ENCODE data around the gene FPR1. TPM values are rescaled to one million over a fixed set of nuclear protein-coding genes. Genes with fewer than 3 reads are reported as not detected.

Gene FPR1
- total and polyA plus RNA-seq, 5 donors: 0.97 to 15.1 (median 6.9) TPM

GRCh38 chr19:51716925-51717324 is 34.8 kb downstream of the FPR1 start:
- no peaks in the 10 kb centered on the region for H3K27me3 ChIP-seq (ENCODE audit: control insufficient read depth, insufficient read depth)
- H3K4me1 ChIP-seq (ENCODE audit: control insufficient read depth, insufficient read depth, low read length): no peaks in the 10 kb centered on the region
- ATAC-seq (no peak), DNase-seq (no peak)
- no peak overlapping the region for H3K27ac ChIP-seq (ENCODE audit: low read length)
- 86% methylated on average over 11 of the region's 11 CpGs for WGBS
- H3K9me3 ChIP-seq (ENCODE audit: control insufficient read depth, low read length): no peaks in the 10 kb centered on the region
- intact Hi-C loops (cut with DNase I): no loop called here
- H3K4me3 ChIP-seq (ENCODE audit: low read length): no peak overlapping the region

- Histone ChIP-seq H3K9me3 (ENCODE audit: control insufficient read depth, low read length) (no peaks in the 10 kb centered on the region), H3K4me3 (ENCODE audit: low read length) (no peak overlapping the region), H3K4me1 (ENCODE audit: control insufficient read depth, insufficient read depth, low read length) (no peaks in the 10 kb centered on the region), H3K27ac (ENCODE audit: low read length) (no peak overlapping the region), H3K27me3 (ENCODE audit: control insufficient read depth, insufficient read depth) (no peaks in the 10 kb centered on the region)
- WGBS: 90% methylated on average over 3 of the region's 3 CpGs
- ATAC-seq (no peak), DNase-seq (no peak)
- intact Hi-C loops (cut with DNase I): no loop called here
These were observed 35.8 kb downstream of the FPR1 start for GRCh38 chr19:51715850-51716249.

GRCh38 chr19:51714848-51715247 is 36.8 kb downstream of the FPR1 start:
- no peak for DNase-seq
- Histone ChIP-seq H3K27me3 (ENCODE audit: control insufficient read depth, insufficient read depth) (no peaks in the 10 kb centered on the region), H3K27ac (ENCODE audit: low read length) (no peak overlapping the region), H3K4me1 (ENCODE audit: control insufficient read depth, insufficient read depth, low read length) (no peaks in the 10 kb centered on the region), H3K4me3 (ENCODE audit: low read length) (no peak overlapping the region), H3K9me3 (ENCODE audit: control insufficient read depth, low read length) (no peaks in the 10 kb centered on the region)
- intact Hi-C loops (cut with DNase I): no loop called here
- 66% methylated on average over 3 of the region's 3 CpGs for WGBS
- ATAC-seq: no peak

GRCh38 chr19:51713319-51714285 is 38.1 kb downstream of the FPR1 start:
- H3K27ac ChIP-seq (ENCODE audit: low read length): no peak overlapping the region
- DNase-seq (peak in 2 of 3 donors; percentile 54 to 58), ATAC-seq (peak; percentile 7 to 12)
- intact Hi-C loops (cut with DNase I): no loop called here
- H3K4me1 ChIP-seq (ENCODE audit: control insufficient read depth, insufficient read depth, low read length): no peaks in the 10 kb centered on the region
- no peaks in the 10 kb centered on the region for H3K27me3 ChIP-seq (ENCODE audit: control insufficient read depth, insufficient read depth)
- H3K4me3 ChIP-seq (ENCODE audit: low read length): no peak overlapping the region
- WGBS: 93% methylated on average over 74 of the region's 74 CpGs
- no peaks in the 10 kb centered on the region for H3K9me3 ChIP-seq (ENCODE audit: control insufficient read depth, low read length)

GRCh38 chr19:51712461-51713081 is 39.1 kb downstream of the FPR1 start:
- Histone ChIP-seq H3K9me3 (ENCODE audit: control insufficient read depth, low read length) (no peaks in the 10 kb centered on the region), H3K27ac (ENCODE audit: low read length) (no peak overlapping the region), H3K4me1 (ENCODE audit: control insufficient read depth, insufficient read depth, low read length) (no peaks in the 10 kb centered on the region), H3K4me3 (ENCODE audit: low read length) (no peak overlapping the region), H3K27me3 (ENCODE audit: control insufficient read depth, insufficient read depth) (no peaks in the 10 kb centered on the region)
- WGBS: 38% methylated on average over 9 of the region's 9 CpGs
- intact Hi-C loops (cut with DNase I): no loop called here
- ATAC-seq (no peak), DNase-seq (no peak)

GRCh38 chr19:51711702-51712101 is 40.0 kb downstream of the FPR1 start:
- DNase-seq (no peak), ATAC-seq (no peak)
- 83% methylated on average over 1 of the region's 1 CpG for WGBS
- Histone ChIP-seq H3K4me3 (ENCODE audit: low read length) (no peak overlapping the region), H3K9me3 (ENCODE audit: control insufficient read depth, low read length) (no peaks in the 10 kb centered on the region), H3K4me1 (ENCODE audit: control insufficient read depth, insufficient read depth, low read length) (no peaks in the 10 kb centered on the region), H3K27ac (ENCODE audit: low read length) (no peak overlapping the region), H3K27me3 (ENCODE audit: control insufficient read depth, insufficient read depth) (no peaks in the 10 kb centered on the region)
- intact Hi-C loops (cut with DNase I): no loop called here

GRCh38 chr19:51710163-51710562 is 41.5 kb downstream of the FPR1 start:
- DNase-seq (no peak), ATAC-seq (no peak)
- WGBS: 52% methylated on average over 2 of the region's 2 CpGs
- no peak overlapping the region for H3K27ac ChIP-seq (ENCODE audit: low read length)
- no peaks in the 10 kb centered on the region for H3K27me3 ChIP-seq (ENCODE audit: control insufficient read depth, insufficient read depth)
- no peaks in the 10 kb centered on the region for H3K9me3 ChIP-seq (ENCODE audit: control insufficient read depth, low read length)
- H3K4me3 ChIP-seq (ENCODE audit: low read length): no peak overlapping the region
- peaks cover under 1% of the 10 kb centered on the region for H3K4me1 ChIP-seq (ENCODE audit: control insufficient read depth, insufficient read depth, low read length)
- intact Hi-C loops (cut with DNase I): no loop called here

GRCh38 chr19:51709575-51709974 is 42.1 kb downstream of the FPR1 start:
- Histone ChIP-seq H3K9me3 (ENCODE audit: control insufficient read depth, low read length) (no peaks in the 10 kb centered on the region), H3K27me3 (ENCODE audit: control insufficient read depth, insufficient read depth) (no peaks in the 10 kb centered on the region), H3K4me1 (ENCODE audit: control insufficient read depth, insufficient read depth, low read length) (peaks cover 2% of the 10 kb centered on the region), H3K4me3 (ENCODE audit: low read length) (no peak overlapping the region), H3K27ac (ENCODE audit: low read length) (no peak overlapping the region)
- ATAC-seq (no peak), DNase-seq (no peak)
- 72% methylated on average over 6 of the region's 6 CpGs for WGBS
- intact Hi-C loops (cut with DNase I): no loop called here

GRCh38 chr19:51708811-51709210 is 42.9 kb downstream of the FPR1 start:
- intact Hi-C loops (cut with DNase I): no loop called here
- H3K4me3 ChIP-seq (ENCODE audit: low read length): no peak overlapping the region
- no peaks in the 10 kb centered on the region for H3K27me3 ChIP-seq (ENCODE audit: control insufficient read depth, insufficient read depth)
- no peaks in the 10 kb centered on the region for H3K9me3 ChIP-seq (ENCODE audit: control insufficient read depth, low read length)
- no peak for ATAC-seq
- H3K4me1 ChIP-seq (ENCODE audit: control insufficient read depth, insufficient read depth, low read length): peaks cover 2% of the 10 kb centered on the region
- H3K27ac ChIP-seq (ENCODE audit: low read length): no peak overlapping the region
- no peak for DNase-seq
- WGBS: 79% methylated on average over 4 of the region's 4 CpGs

GRCh38 chr19:51706885-51707284 is 44.8 kb downstream of the FPR1 start:
- H3K27me3 ChIP-seq (ENCODE audit: control insufficient read depth, insufficient read depth): no peaks in the 10 kb centered on the region
- H3K9me3 ChIP-seq (ENCODE audit: control insufficient read depth, low read length): no peaks in the 10 kb centered on the region
- DNase-seq: no peak
- 97% methylated on average over 3 of the region's 3 CpGs for WGBS
- peaks cover 11% of the 10 kb centered on the region for H3K4me1 ChIP-seq (ENCODE audit: control insufficient read depth, insufficient read depth, low read length)
- intact Hi-C loops (cut with DNase I): no loop called here
- no peak overlapping the region for H3K27ac ChIP-seq (ENCODE audit: low read length)
- no peak for ATAC-seq
- H3K4me3 ChIP-seq (ENCODE audit: low read length): no peak overlapping the region

GRCh38 chr19:51706296-51706695 is 45.4 kb downstream of the FPR1 start:
- no peak for DNase-seq
- Histone ChIP-seq H3K27me3 (ENCODE audit: control insufficient read depth, insufficient read depth) (no peaks in the 10 kb centered on the region), H3K9me3 (ENCODE audit: control insufficient read depth, low read length) (no peaks in the 10 kb centered on the region), H3K27ac (ENCODE audit: low read length) (no peak overlapping the region), H3K4me1 (ENCODE audit: control insufficient read depth, insufficient read depth, low read length) (peaks cover 14% of the 10 kb centered on the region), H3K4me3 (ENCODE audit: low read length) (no peak overlapping the region)
- no peak for ATAC-seq
- intact Hi-C loops (cut with DNase I): no loop called here
- 98% methylated on average over 4 of the region's 4 CpGs for WGBS

Data from right cardiac atrium (tissue), 5 donors.